Ectodermal cell (in vitro differentiated cells): ENCODE data around the gene RPP25L. TPM values are rescaled to one million over a fixed set of nuclear protein-coding genes. Genes with fewer than 3 reads are reported as not detected.
A peak's percentile ranks its signal among the peaks of the same experiment; 100 is the strongest.

ENCODE experiments used
- H3K27ac ChIP-seq: 2 replicates; pipeline ENCODE4 v1.7.0; 2013; ENCODE audit warnings: mild to moderate bottlenecking, low read depth, low read length; ENCODE audit not compliant: insufficient read depth, poor library complexity, severe bottlenecking
- H3K27me3 ChIP-seq: 2 replicates; pipeline ENCODE4 v1.7.0; 2013; ENCODE audit warnings: mild to moderate bottlenecking, low read length; ENCODE audit not compliant: insufficient read depth, control insufficient read depth, poor library complexity, severe bottlenecking
- H3K36me3 ChIP-seq: one replicate; pipeline ENCODE4 v1.7.0; 2013; ENCODE audit warnings: low read length; ENCODE audit not compliant: control insufficient read depth, insufficient read depth
- H3K4me1 ChIP-seq: one replicate; pipeline ENCODE4 v1.7.0; 2013; ENCODE audit warnings: low read length; ENCODE audit not compliant: control insufficient read depth, insufficient read depth
- H3K4me3 ChIP-seq: 2 replicates; pipeline ENCODE4 v1.7.0; 2013; ENCODE audit warnings: low read depth, low read length, control low read depth; ENCODE audit not compliant: insufficient read depth
- H3K9me3 ChIP-seq: 2 replicates; pipeline ENCODE4 v1.7.0; 2013; ENCODE audit warnings: mild to moderate bottlenecking, low read length, moderate library complexity; ENCODE audit not compliant: control insufficient read depth
- WGBS, 2 experiments: methylation state at CpG; one replicate each; pipeline ENCODE4 v1.1.7; 2013; ENCODE audit warnings: missing lambda C conversion rate in 2 of 2; 5-methylcytosine and 5-hydroxymethylcytosine counted together
- polyA plus RNA-seq, 4 experiments: library from polyadenylated mRNA; stranded (reverse); fragments of 50-300 nt; gene quantifications; one replicate each; pipeline ENCODE4 v1.2.3, GENCODE V29; 2013

RPP25L gene, protein sequence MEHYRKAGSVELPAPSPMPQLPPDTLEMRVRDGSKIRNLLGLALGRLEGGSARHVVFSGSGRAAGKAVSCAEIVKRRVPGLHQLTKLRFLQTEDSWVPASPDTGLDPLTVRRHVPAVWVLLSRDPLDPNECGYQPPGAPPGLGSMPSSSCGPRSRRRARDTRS
- 29.3 TPM for polyA plus RNA-seq (2013, experiment 1 of 4)
- 25.9 TPM for polyA plus RNA-seq (2013, experiment 2 of 4)
- polyA plus RNA-seq (2013, experiment 3 of 4): 33.0 TPM
- polyA plus RNA-seq (2013, experiment 4 of 4): 37.8 TPM

DNA sequence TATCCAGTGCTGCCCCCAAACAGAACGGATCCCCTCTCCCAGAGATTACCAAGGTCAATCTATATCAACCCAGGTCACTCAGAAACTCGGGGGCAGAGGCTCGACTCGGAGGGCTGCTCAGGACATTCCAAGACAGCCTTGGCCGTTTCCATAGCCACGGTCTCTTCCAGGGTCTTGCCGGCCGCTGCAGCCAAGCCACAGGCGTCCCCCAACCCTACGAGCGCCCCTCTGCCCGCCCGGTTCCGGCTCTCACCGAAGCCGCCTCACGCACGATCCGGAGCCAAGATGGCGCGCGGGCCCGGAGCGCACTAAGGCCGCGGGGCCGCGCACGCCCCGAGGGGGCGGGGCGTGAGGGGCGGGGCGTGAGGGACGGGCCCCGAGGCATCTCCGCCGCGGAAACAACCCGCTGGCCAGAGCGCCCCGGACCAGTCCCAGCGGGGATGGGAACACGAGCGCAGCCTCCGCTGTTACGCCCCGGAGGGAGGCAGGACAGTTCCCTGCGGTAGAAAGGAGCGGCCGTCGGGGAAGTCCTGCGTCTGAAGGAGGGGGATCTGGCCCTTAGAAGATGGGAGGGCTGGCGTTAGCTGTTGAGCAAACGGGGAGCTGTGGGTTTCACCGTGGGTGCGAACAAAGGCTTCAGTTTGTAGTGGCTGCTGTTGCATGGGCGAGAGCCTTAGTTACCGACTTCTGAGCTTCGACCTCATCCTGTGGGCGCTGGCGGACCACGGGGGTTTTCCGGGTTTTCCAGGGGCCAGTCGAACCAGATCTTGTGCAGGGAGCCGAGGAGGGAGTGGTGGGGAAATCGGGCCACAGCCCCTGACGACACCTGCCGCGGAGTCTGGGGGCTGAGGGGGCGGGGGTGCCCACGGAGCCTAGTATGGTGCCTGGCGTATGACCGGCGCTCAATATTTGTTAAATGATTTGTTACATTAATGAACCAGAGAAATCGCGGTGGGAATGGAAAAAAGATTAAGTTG is at the start of gene RPP25L:
Gene RPP25L (minus strand): TSS at position 287 of the 977 bp plus-strand sequence. CDS start 801 bp downstream, outside the sequence.
- H3K4me3 ChIP-seq: peak within 1 kb of the TSS; percentile 56
- 1% methylated on average over 77 of the region's 77 CpGs for WGBS, 2 experiments
- H3K9me3 ChIP-seq: no peaks in the 10 kb centered on the region

DNA sequence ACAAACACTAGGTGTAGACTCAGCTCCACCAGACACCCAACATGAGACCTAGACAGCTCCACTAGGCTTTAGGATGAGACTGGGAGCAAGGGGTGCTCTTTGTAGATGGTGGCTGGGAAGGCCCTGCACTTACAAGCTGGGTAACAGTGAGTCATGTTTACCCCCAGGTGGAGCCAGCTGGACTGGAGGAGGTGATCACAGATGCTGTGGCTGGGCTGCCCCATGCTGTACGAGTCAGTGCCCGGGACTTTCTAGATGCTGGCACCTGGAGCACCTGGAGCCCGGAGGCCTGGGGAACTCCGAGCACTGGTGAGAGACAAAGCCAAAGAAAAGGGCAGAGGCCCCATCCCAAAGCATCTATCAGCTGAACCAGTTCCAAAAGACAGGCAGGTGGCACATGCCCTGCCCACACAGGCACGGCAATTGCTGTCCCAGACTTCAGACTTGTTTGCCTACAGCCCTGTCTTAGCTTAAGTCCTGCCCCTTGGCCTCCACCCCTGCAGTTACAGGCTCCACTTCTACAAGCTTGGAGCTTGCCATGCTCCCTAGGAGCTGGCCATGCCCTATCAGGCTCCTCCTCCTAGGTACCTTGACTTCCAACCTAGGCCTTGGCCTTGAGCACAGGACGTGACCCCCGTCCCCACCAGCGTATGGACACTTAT is 47.8 kb upstream of the RPP25L start:
- Histone ChIP-seq H3K4me1 (peaks cover under 1% of the 10 kb centered on the region), H3K27ac (no peak overlapping the region), H3K27me3 (no peaks in the 10 kb centered on the region), H3K9me3 (no peaks in the 10 kb centered on the region), H3K36me3 (no peaks in the 10 kb centered on the region), H3K4me3 (no peak overlapping the region)
- 94 to 95% methylated on average over 8 of the region's 8 CpGs for WGBS, 2 experiments

More for the DNA sequence above, at the start of gene RPP25L:
- Histone ChIP-seq H3K36me3 (no peaks in the 10 kb centered on the region), H3K27ac (peak within 1 kb of the TSS; percentile 73), H3K4me1 (peaks cover 9% of the 10 kb centered on the region), H3K27me3 (peaks cover 5% of the 10 kb centered on the region)

DNA sequence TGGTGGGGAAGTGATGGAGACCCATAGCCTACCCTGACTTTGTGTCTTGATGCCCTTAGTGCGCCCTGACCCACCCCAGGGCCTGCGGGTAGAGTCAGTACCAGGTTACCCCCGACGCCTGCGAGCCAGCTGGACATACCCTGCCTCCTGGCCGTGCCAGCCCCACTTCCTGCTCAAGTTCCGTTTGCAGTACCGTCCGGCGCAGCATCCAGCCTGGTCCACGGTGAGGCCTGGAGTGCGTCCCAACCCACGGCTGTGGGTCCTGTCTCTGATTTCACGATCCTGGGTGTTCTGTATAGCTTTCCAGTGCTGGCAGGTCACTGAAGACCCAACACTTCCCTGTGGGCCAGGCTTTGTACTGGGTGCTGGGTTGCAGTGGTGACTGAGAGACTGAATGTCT is 46.6 kb upstream of the RPP25L start:
- Histone ChIP-seq H3K36me3 (no peaks in the 10 kb centered on the region), H3K27ac (no peak overlapping the region), H3K9me3 (no peaks in the 10 kb centered on the region), H3K4me1 (peaks cover 14% of the 10 kb centered on the region), H3K27me3 (no peaks in the 10 kb centered on the region), H3K4me3 (no peak overlapping the region)
- WGBS, 2 experiments: 94 to 95% methylated on average over 14 of the region's 14 CpGs

DNA sequence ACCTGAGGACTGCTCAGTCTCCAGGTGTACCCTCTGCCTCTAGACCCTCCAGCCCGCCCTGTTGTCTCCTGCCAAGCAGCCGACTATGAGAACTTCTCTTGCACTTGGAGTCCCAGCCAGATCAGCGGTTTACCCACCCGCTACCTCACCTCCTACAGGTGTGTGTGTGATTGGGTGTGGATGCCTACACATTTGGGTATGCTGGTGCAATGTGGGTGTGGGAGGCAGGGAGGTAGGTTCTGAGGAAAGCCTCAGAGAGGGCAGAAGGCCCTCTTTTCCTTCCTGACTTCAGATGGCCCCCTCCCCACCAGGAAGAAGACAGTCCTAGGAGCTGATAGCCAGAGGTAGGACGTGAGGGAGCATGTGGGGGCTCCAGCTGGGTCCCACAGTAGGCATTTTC is 45.1 kb upstream of the RPP25L start:
- H3K36me3 ChIP-seq: no peaks in the 10 kb centered on the region
- H3K4me1 ChIP-seq: peaks cover 28% of the 10 kb centered on the region
- no peaks in the 10 kb centered on the region for H3K9me3 ChIP-seq
- 91 to 92% methylated on average over 5 of the region's 5 CpGs for WGBS, 2 experiments
- no peaks in the 10 kb centered on the region for H3K27me3 ChIP-seq
- H3K27ac ChIP-seq: no peak overlapping the region
- H3K4me3 ChIP-seq: no peak overlapping the region

DNA sequence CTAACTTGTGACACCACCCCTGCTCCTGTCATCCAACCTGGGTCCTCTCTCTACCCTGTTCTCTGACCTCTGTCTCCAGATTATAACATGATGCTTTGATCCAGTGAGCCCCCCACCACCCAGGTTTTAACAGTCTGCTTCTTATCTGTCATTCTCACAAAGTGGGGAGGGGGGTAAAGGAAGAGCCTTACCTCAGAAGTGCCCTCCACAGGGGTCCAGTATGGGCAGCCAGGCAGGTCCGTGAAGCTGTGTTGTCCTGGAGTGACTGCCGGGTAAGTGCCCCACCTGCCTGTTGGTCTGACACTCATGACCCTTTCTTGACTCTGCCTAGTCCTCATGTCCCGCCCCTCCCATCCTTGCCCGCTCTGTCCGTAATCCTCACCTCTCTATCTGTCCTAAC is 43.5 kb upstream of the RPP25L start:
- Histone ChIP-seq H3K27me3 (no peaks in the 10 kb centered on the region), H3K9me3 (no peaks in the 10 kb centered on the region), H3K36me3 (no peaks in the 10 kb centered on the region), H3K4me3 (no peak overlapping the region), H3K4me1 (peaks cover 36% of the 10 kb centered on the region), H3K27ac (no peak overlapping the region)
- WGBS, 2 experiments: 70 to 71% methylated on average over 5 of the region's 5 CpGs

DNA sequence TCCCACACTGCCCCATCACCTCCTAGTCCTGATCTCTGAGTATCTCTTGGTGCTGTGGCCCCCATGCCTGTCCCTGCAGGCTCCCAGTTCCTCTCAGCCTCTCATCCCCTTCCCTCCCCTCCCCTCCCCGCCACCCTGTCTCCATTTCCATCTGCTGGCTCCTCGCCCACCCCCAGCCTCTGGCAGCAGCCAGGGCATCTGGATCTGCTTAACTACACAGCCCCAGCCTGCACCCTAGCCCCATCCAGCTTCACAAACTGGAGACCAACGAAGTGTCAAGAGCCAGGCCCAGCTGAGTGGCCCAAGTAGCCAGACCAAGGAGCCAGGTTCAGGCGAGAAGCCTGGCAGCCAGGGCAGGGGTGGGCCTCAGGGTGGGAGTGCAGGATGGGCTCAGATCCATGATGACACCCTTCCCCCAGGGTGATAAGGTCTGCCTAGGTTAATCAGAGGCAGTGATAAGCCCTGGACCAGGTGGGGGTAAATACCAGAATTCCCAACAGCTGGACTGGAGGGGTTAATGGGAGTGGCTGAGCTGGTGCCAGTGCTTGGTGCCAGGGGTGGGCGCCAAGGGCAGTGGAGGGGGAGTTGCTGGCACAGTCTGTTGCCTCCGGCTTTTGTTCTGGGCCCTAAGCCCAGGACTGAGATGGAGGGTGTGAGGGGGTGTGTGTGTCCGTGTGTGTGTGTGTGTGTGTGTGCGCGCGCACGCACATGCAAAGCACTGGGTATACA is 42.6 kb upstream of the RPP25L start:
- Histone ChIP-seq H3K27ac (peak overlapping the region; percentile 42), H3K27me3 (no peaks in the 10 kb centered on the region), H3K4me3 (no peak overlapping the region), H3K4me1 (peaks cover 36% of the 10 kb centered on the region), H3K9me3 (no peaks in the 10 kb centered on the region), H3K36me3 (no peaks in the 10 kb centered on the region)
- WGBS, 2 experiments: 84 to 85% methylated on average over 10 to 11 of the region's 11 CpGs

DNA sequence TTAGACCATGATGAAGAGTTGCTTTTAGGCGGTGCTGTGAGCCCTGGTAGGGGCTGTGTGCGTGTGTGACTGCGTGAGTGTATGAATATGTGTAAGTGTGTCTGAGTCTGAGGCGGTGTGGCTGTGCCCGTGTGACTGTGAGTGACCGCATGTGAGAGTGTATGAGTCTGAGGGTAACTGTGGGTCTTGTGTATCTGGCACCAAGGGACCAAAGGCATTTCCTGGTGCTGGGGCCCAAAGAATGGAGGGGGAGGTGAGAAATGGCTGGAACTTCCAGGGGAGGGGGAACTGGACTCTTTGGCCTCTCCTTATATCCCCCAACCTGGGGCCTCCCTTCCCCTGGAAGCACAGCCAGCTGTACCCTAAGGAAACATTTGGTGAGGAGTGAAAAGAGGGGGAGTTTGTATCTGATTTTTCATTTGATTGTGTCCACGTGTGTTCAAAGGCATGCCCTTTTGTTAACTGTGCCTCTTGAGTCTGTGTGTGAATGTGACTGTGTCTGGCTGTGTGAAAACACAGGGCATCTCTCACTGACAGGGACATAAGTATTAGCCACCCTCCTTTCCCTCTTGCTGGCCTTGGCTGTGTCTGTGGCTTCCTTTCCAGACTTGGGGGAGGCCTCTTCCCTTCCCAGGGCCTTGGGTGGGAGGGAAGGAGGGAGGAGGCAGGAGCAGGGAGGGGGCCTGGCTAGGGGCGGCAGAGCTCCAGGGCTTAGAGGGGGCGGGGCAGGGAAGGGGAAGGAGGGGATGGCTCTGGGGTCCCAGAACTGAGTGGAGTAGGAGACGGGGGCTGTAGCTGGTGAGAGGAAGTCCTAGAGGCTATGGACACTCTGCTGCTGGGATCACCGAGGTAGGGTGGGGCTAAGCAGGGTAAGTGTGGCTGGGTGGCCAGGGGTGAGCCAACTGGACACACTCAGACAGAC is 41.5 kb upstream of the RPP25L start:
- H3K4me1 ChIP-seq: peaks cover 36% of the 10 kb centered on the region
- peaks cover 7% of the 10 kb centered on the region for H3K36me3 ChIP-seq
- H3K9me3 ChIP-seq: no peaks in the 10 kb centered on the region
- WGBS, 2 experiments: 68 to 71% methylated on average over 11 of the region's 11 CpGs
- H3K27me3 ChIP-seq: no peaks in the 10 kb centered on the region
- H3K27ac ChIP-seq: peak overlapping the region; percentile 42
- no peak overlapping the region for H3K4me3 ChIP-seq

DNA sequence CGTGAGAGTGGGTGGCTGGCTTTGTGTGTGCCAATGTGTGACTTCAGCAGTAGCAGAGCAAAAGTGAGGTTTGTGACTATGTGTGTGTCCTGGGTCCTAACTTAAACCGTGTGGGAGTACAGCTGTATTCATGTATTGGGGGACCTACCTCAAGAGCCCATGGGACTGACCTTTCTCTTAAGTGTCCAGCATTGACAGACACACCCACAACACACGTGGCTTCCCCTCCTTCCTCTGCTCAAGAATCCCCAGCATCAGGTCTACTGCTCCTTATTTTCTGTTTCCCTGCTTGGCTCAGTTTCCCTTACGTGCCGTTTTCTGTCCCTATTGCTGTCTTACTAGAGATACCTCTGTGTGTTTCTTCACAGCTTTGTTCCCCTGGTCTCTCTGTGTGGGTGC is 40.7 kb upstream of the RPP25L start:
- Histone ChIP-seq H3K4me3 (no peak overlapping the region), H3K4me1 (peaks cover 41% of the 10 kb centered on the region), H3K36me3 (peaks cover 7% of the 10 kb centered on the region), H3K27ac (no peak overlapping the region), H3K9me3 (no peaks in the 10 kb centered on the region), H3K27me3 (no peaks in the 10 kb centered on the region)
- WGBS, 2 experiments: 76 to 77% methylated on average over 5 of the region's 5 CpGs
